Endothelial cell of umbilical vein (primary cell): Measurements from ENCODE around the gene ACAD8. TPM values are rescaled to one million over a fixed set of nuclear protein-coding genes. Genes with fewer than 3 reads are reported as not detected.

Experiments used
- BruUV-seq: library from RNA; stranded (reverse); fragments of 400-500 nt; replicated peaks from 2 replicates; lab custom pipeline; 2021; lab: Mats Ljungman, UMichigan
- CTCF ChIA-PET: fragments of 300-600, 350-600 bp; sonication (Branson Sonifier 250); formaldehyde crosslinking; loops from one replicate; lab custom pipeline; 2021; ENCODE audit warnings: antibody characterized with exemption, inconsistent platforms; lab: Charles Lee
- POLR2A ChIA-PET: fragments of 300-600, 350-600 bp; sonication (Branson Sonifier 250); formaldehyde crosslinking; loops from one replicate; lab custom pipeline; 2021; ENCODE audit warnings: antibody characterized with exemption, inconsistent platforms; lab: Charles Lee
- DNase-seq: peaks from one replicate; pipeline ENCODE4 v3.0.0-alpha.2; 2011; ENCODE audit warnings: low read depth, low spot score
- FAIRE-seq: peaks from 2 replicates; lab custom pipeline; 2011; peaks lifted over from hg19 to GRCh38; lab: Jason Lieb, UNC
- H2AFZ ChIP-seq: 2 replicates; pipeline ENCODE4 v1.6.0; 2012; ENCODE audit warnings: low read depth, low read length, control low read depth, inconsistent platforms
- H3K27ac ChIP-seq: 2 replicates; pipeline ENCODE4 v1.5.1; 2011; ENCODE audit warnings: low read depth, mild to moderate bottlenecking, control low read depth, low read length, moderate library complexity; ENCODE audit not compliant: insufficient read depth
- H3K27me3 ChIP-seq, 2 experiments: 2 replicates each; pipeline versions ENCODE4 v1.6.0 to v1.6.1; 2011; ENCODE audit warnings: low read length in 2 of 2, mixed read lengths in 1 of 2; ENCODE audit not compliant: control insufficient read depth in 2 of 2, insufficient read depth in 2 of 2
- H3K36me3 ChIP-seq, 2 experiments: 2 replicates in 1 of 2; 3 replicates in 1 of 2; pipeline ENCODE4 v1.5.1; 2011; ENCODE audit warnings: low read length in 2 of 2, mild to moderate bottlenecking in 1 of 2, moderate library complexity in 1 of 2; ENCODE audit not compliant: control insufficient read depth in 2 of 2, insufficient read depth in 2 of 2; ENCODE audit errors: extremely low read depth in 1 of 2
- H3K4me1 ChIP-seq: 3 replicates; pipeline ENCODE4 v1.5.1; 2011; ENCODE audit warnings: mild to moderate bottlenecking, low read length; ENCODE audit not compliant: control insufficient read depth, insufficient read depth; ENCODE audit errors: extremely low read depth
- H3K4me2 ChIP-seq: 2 replicates; pipeline ENCODE4 v1.6.1; 2011; ENCODE audit warnings: low read length, control low read depth, mixed read lengths; ENCODE audit not compliant: insufficient read depth
- H3K4me3 ChIP-seq, 3 experiments: fragments of 200-600 bp in 1 of 3; sonication (generic), shearing (Covaris generic) in 1 of 3; replicated peaks in 1 of 3; 2 replicates each; pipeline ENCODE4 v1.5.1; 2011 to 2016; ENCODE audit warnings: control low read depth in 3 of 3, low read length in 3 of 3, mild to moderate bottlenecking in 2 of 3, inconsistent platforms in 1 of 3, low read depth in 1 of 3, moderate library complexity in 1 of 3; ENCODE audit not compliant: insufficient read depth in 1 of 3
- H3K79me2 ChIP-seq: 2 replicates; pipeline ENCODE4 v1.6.0; 2012; ENCODE audit warnings: low read length, inconsistent platforms; ENCODE audit not compliant: control insufficient read depth, insufficient read depth
- H3K9ac ChIP-seq: replicated peaks from 2 replicates; pipeline ENCODE3; 2011; ENCODE audit warnings: low read length, control low read depth; ENCODE audit not compliant: insufficient read depth; ENCODE audit errors: extremely low read depth
- H3K9me1 ChIP-seq: replicated peaks from 3 replicates; pipeline ENCODE4 v1.6.0; 2011; ENCODE audit warnings: mild to moderate bottlenecking, low read length; ENCODE audit not compliant: control insufficient read depth, insufficient read depth; ENCODE audit errors: extremely low read depth
- H3K9me3 ChIP-seq: replicated peaks from 2 replicates; pipeline ENCODE4 v1.5.1; 2012; ENCODE audit warnings: low read length, inconsistent platforms; ENCODE audit not compliant: control insufficient read depth, insufficient read depth
- H4K20me1 ChIP-seq: replicated peaks from 2 replicates; pipeline ENCODE3; 2011; ENCODE audit warnings: mild to moderate bottlenecking, low read length; ENCODE audit not compliant: control insufficient read depth, insufficient read depth; ENCODE audit errors: extremely low read depth
- CTCF ChIP-seq, 2 donors: IDR thresholded peaks; 1 replicate in 1 of 2; 2 replicates in 1 of 2; pipeline ENCODE4 v1.5.1; 2011; ENCODE audit warnings: low read length in 2 of 2, mild to moderate bottlenecking in 2 of 2, moderate library complexity in 2 of 2, control low read depth in 1 of 2, inconsistent platforms in 1 of 2, low read depth in 1 of 2; ENCODE audit not compliant: insufficient read depth in 1 of 2; ENCODE audit errors: extremely low read depth in 1 of 2
- EZH2 ChIP-seq: IDR thresholded peaks from 2 replicates; pipeline ENCODE4 v1.6.1; 2012; ENCODE audit warnings: borderline replicate concordance, low read depth, mild to moderate bottlenecking, moderate library complexity, low read length, inconsistent platforms; ENCODE audit not compliant: severe bottlenecking
- FOS ChIP-seq: IDR thresholded peaks from 2 replicates; pipeline ENCODE4 v1.6.1; 2011; ENCODE audit warnings: mild to moderate bottlenecking, low read length, moderate library complexity, borderline replicate concordance; ENCODE audit not compliant: insufficient read depth
- GATA2 ChIP-seq: IDR thresholded peaks from 2 replicates; pipeline ENCODE4 v1.7.0; 2011; ENCODE audit warnings: low read depth, mild to moderate bottlenecking, moderate library complexity, mixed read lengths, low read length; ENCODE audit not compliant: insufficient read length, insufficient read depth
- JUN ChIP-seq: IDR thresholded peaks from 2 replicates; pipeline ENCODE4 v1.6.1; 2011; ENCODE audit warnings: borderline replicate concordance, low read depth; ENCODE audit not compliant: insufficient read length, insufficient read depth
- MAX ChIP-seq: IDR thresholded peaks from 2 replicates; pipeline ENCODE4 v1.6.1; 2011; ENCODE audit not compliant: insufficient read depth, insufficient read length
- MYC ChIP-seq: IDR thresholded peaks from one replicate; pipeline ENCODE4 v1.6.1; 2011; ENCODE audit warnings: mild to moderate bottlenecking, low read depth, low read length
- POLR2A ChIP-seq: IDR thresholded peaks from 2 replicates; pipeline ENCODE4 v1.6.1; 2012; ENCODE audit warnings: low read depth, mild to moderate bottlenecking, control low read depth, low read length
- POLR2AphosphoS5 ChIP-seq: IDR thresholded peaks from 2 replicates; pipeline ENCODE4 v1.6.1; 2012; ENCODE audit warnings: low read depth, mild to moderate bottlenecking, control low read depth, low read length, moderate library complexity; ENCODE audit not compliant: insufficient read depth
- dilution Hi-C: fragments of 300-500 bp; cut with MboI; formaldehyde crosslinking; loops from one replicate; pipeline ENCODE4 v1.15.0; 2019; ENCODE audit warnings: low sequenced_read_pairs; ENCODE audit not compliant: extremely low pct_ligation_motif_present
- intact Hi-C: fragments of 100-400 bp; cut with micrococcal nuclease; formaldehyde crosslinking; loops from one replicate; pipeline ENCODE4 v1.10.0; 2022
- polyA plus RNA-seq, 4 experiments: library from polyadenylated mRNA; depleted of rRNA in 3 of 4; stranded (reverse) in 3 of 4; unstranded in 1 of 4; fragments of >200 nt; gene quantifications; 2 replicates each; pipeline versions ENCODE4 v1.2.1 to v1.2.3, GENCODE V29; 2011 to 2012; ENCODE audit warnings: missing spikeins in 1 of 4
- total RNA-seq: library from RNA; stranded (reverse); gene quantifications from 2 replicates; pipeline ENCODE4 v1.2.3, GENCODE V29; 2021

ACAD8 gene
- total and polyA plus RNA-seq, 2 donors (not counting 3 experiments of a cell fraction or from before 2014, with no cell fraction given) = 22.9 to 29.0 TPM

DNA sequence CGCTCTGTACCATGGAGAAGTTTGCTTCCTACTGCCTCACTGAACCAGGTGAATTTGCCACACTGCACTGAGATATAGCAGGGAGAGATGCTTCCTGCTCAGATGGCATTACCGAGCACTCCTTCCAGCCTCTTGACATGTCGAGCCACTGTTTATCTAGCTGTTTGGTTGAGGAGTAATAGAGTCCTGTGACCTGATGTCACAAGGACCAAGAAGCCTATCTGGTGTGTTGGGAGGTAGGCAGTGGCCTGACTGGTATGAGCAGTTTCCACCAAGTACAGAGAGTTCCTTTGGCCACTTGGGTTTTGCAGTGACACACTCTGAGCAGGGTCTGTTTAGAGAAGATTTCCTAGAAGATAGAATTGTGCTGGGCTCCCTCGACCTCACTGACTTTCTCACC is 5.2 kb downstream of the ACAD8 start:
- Histone ChIP-seq H4K20me1 (no peaks in the 10 kb centered on the region), H3K27ac (no peak overlapping the region), H3K36me3 (peaks cover 6 to 17% of the 10 kb centered on the region in 2 experiments), H3K9ac (no peak overlapping the region), H3K27me3 (no peaks in the 10 kb centered on the region), H3K9me3 (no peaks in the 10 kb centered on the region), H3K4me1 (peaks cover 6% of the 10 kb centered on the region), H3K4me2 (no peak overlapping the region), H2AFZ (no peak overlapping the region), H3K9me1 (no peaks in the 10 kb centered on the region), H3K79me2 (peaks cover 6% of the 10 kb centered on the region), H3K4me3 (no peak overlapping the region)
- ChIA-PET POLR2A (no interaction called here), CTCF (interaction anchor here (1.6 kb wide), 1 partner anchor 33 kb away, joined by 3 read pairs; no protein-coding TSS in a partner anchor)
- dilution Hi-C loops (no loop called here), intact Hi-C loops (no loop called here)
- FAIRE-seq (no peak), DNase-seq (no peak)
- TF ChIP-seq MYC (no peak), EZH2 (no peak), JUN (no peak), MAX (no peak), FOS (no peak), GATA2 (no peak), POLR2A (no peak), CTCF (IDR thresholded peaks at IDR 0.05; ENCODE audit: extremely low read depth in 1 of 2, insufficient read depth in 1 of 2, low read depth in 1 of 2, low read length in 2 of 2) (no peak), POLR2AphosphoS5 (no peak)
- no TSS peak for BruUV-seq
